Measurements from ENCODE around the gene PGAP3. TPM values are rescaled to one million over a fixed set of nuclear protein-coding genes. Genes with fewer than 3 reads are reported as not detected.

The PGAP3 gene
- total RNA-seq, 3 donors from 2014 or later, result 11.7 to 23.7 (median 21.6) TPM

DNA sequence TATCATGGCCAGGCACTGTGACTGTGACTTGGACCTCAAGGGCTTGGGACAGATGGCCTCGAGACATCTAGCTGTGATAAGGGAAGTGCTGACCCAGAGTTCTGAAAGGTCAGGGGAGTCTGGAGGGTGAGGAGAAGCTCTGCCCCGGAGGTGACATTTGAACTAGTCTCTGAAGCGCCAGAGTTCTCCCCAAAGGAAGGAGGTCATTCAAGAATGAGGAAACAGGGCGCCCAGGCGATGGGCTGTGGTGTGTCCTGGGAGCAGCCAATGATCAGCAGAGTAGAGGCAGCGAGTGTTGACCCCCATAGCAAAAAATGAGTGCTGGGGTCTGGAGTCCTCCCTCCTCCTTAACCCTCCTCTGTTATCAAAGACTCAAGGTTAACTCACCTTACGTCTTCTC is 46.0 kb downstream of the PGAP3 start:
- Histone ChIP-seq H3K36me3 (no peaks in the 10 kb centered on the region), H3K4me1 (peaks cover 6 to 12% of the 10 kb centered on the region in 2 donors)

DNA sequence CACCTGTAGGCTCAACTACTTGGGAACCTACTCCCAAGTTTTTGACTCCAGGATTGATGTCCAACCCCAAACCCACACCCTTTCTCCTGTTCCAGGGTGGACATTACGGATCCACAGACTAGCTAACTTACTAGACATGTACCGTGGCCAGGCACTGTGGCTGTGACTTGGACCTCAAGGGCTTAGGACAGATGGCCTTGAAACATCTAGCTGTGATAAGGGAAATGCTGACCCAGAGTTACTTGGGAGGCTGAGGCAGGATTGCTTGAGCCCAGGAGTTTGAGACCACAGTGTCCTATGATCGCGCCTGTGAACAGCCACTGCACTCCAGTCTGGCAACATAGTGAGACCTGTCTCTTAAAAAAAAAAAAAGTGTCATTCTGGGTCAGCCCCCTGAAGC is 46.8 kb downstream of the PGAP3 start:
- DNase-seq (ENCODE audit: low spot score in 2 of 2), result no peak
- TF ChIP-seq POLR2AphosphoS5 (IDR thresholded peaks at IDR 0.05) (no peak), POLR2A (IDR thresholded peaks at IDR 0.05) (no peak)
- TF ChIP-seq, protein P1, sequence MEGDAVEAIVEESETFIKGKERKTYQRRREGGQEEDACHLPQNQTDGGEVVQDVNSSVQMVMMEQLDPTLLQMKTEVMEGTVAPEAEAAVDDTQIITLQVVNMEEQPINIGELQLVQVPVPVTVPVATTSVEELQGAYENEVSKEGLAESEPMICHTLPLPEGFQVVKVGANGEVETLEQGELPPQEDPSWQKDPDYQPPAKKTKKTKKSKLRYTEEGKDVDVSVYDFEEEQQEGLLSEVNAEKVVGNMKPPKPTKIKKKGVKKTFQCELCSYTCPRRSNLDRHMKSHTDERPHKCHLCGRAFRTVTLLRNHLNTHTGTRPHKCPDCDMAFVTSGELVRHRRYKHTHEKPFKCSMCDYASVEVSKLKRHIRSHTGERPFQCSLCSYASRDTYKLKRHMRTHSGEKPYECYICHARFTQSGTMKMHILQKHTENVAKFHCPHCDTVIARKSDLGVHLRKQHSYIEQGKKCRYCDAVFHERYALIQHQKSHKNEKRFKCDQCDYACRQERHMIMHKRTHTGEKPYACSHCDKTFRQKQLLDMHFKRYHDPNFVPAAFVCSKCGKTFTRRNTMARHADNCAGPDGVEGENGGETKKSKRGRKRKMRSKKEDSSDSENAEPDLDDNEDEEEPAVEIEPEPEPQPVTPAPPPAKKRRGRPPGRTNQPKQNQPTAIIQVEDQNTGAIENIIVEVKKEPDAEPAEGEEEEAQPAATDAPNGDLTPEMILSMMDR (IDR thresholded peaks at IDR 0.05), result no peak
- intact Hi-C loops (cut with DNase I; ENCODE audit: low total_unique reads), result no loop called here
- no peaks in the 10 kb centered on the region for H3K36me3 ChIP-seq
- H3K4me1 ChIP-seq, result peaks cover 9 to 17% of the 10 kb centered on the region in 2 donors
- H3K27me3 ChIP-seq, result no peaks in the 10 kb centered on the region
- H3K9me3 ChIP-seq, result no peaks in the 10 kb centered on the region
- no peak overlapping the region for H3K4me3 ChIP-seq
- no peak overlapping the region for H3K27ac ChIP-seq

More for the DNA sequence above, 46.0 kb downstream of the PGAP3 start:
- no peak for DNase-seq (ENCODE audit: low spot score in 2 of 2)
- intact Hi-C loops (cut with DNase I; ENCODE audit: low total_unique reads), result no loop called here
- TF ChIP-seq, protein P1 (IDR thresholded peaks at IDR 0.05), result no peak
- TF ChIP-seq POLR2A (IDR thresholded peaks at IDR 0.05) (no peak), POLR2AphosphoS5 (IDR thresholded peaks at IDR 0.05) (no peak)
- Histone ChIP-seq H3K27ac (no peak overlapping the region), H3K4me3 (no peak overlapping the region), H3K9me3 (no peaks in the 10 kb centered on the region), H3K27me3 (no peaks in the 10 kb centered on the region)

DNA sequence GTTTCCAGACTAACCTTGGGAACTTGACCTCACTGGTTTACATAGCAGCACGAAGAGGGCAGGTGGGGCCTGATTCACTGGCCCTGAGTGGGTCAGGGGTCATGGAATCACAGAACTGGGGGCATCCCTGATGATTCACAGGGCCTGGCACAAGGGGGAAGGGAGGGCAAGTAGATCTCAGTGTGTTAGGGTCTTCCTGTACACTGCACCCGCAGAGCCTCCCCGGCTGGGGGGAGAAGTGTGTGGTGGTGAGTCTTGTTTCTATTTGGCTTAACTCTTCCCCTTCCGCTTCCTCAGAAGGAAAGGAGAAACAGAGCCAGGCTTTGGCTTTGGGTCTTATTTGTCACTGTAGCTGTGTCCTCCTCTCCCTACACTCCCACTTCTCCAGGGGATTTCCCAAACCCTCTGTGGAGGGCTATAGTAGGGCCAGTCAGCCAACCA is 47.2 kb downstream of the PGAP3 start:
- Histone ChIP-seq H3K9me3 (no peaks in the 10 kb centered on the region), H3K27me3 (no peaks in the 10 kb centered on the region), H3K36me3 (no peaks in the 10 kb centered on the region), H3K27ac (no peak overlapping the region), H3K4me1 (peaks cover 9 to 17% of the 10 kb centered on the region in 2 donors), H3K4me3 (no peak overlapping the region)
- intact Hi-C loops (cut with DNase I; ENCODE audit: low total_unique reads), result no loop called here
- TF ChIP-seq POLR2A (IDR thresholded peaks at IDR 0.05) (no peak), POLR2AphosphoS5 (IDR thresholded peaks at IDR 0.05) (no peak)
- TF ChIP-seq, protein P1 (IDR thresholded peaks at IDR 0.05), result no peak
- no peak for DNase-seq (ENCODE audit: low spot score in 2 of 2)

DNA sequence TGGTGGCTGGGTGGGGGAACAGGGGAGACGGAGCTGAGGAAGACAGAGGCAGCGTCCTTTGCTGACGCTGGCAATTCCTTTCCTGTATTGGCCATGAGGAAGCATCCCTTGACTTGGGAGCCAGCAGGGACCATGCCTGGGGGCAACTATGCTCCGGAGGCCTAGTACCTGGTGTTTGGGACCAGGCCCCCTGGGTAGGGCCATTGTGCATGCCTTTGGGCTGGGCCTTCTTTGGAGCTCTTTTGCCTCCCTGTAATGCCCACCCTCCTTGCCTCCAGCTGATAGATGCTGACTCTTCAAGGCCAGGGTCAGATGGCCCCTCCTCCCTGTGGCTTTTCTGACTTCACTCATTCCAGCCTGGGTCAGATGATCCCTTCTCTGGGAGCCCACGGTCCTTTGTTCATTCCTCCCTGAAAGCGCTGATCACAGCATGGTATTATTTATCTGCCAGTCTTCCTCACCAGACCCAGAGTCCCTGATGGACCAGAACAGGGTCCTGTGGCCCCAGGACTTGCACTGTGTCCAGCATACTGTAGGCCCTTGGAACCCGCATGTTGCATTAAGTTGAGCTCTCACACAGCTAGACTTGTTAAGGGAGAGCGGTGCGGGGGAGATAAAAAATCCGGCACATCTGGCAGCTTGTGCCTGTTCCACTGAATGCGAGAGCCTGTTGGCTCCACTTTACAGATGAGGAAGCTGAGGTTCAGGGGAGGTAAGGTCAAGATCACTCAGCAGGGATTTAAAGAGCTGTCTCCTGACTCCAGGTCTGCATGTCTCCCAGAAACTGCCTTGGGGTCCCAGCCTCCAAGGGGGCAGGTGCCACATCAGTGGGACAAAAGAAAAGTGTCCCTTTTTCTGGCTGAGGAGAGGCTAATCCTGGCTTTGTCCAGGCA is 48.0 kb downstream of the PGAP3 start:
- peaks cover 9 to 17% of the 10 kb centered on the region in 2 donors for H3K4me1 ChIP-seq
- TF ChIP-seq, protein P1 (IDR thresholded peaks at IDR 0.05), result no peak
- TF ChIP-seq POLR2AphosphoS5 (IDR thresholded peaks at IDR 0.05) (no peak), POLR2A (IDR thresholded peaks at IDR 0.05) (no peak)
- intact Hi-C loops (cut with DNase I; ENCODE audit: low total_unique reads), result no loop called here
- no peak overlapping the region for H3K4me3 ChIP-seq
- no peaks in the 10 kb centered on the region for H3K9me3 ChIP-seq
- H3K36me3 ChIP-seq, result no peaks in the 10 kb centered on the region
- no peaks in the 10 kb centered on the region for H3K27me3 ChIP-seq
- H3K27ac ChIP-seq, result no peak overlapping the region
- no peak for DNase-seq (ENCODE audit: low spot score in 2 of 2)

DNA sequence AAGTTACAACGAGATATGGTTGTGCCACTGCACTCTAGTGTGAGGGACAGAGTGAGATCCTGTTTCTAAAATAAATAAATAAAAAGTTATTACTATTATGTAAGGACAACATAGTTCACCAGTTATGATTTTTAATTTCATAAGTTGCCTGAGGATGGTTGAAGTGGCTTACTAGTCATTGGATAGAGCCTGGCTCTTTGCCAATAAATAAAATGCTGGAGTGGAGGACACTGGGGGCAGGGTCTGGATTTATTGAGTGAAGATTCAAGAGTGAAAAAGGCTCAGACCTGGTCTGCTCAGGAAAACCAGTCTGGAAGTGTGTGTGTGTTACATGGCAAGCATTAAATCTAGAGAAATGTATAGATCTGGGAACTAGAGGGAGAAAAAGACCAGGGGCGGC is 48.8 kb downstream of the PGAP3 start:
- H3K4me3 ChIP-seq, result no peak overlapping the region
- H3K4me1 ChIP-seq, result peaks cover 12 to 17% of the 10 kb centered on the region in 2 donors
- intact Hi-C loops (cut with DNase I; ENCODE audit: low total_unique reads), result no loop called here
- no peak for DNase-seq (ENCODE audit: low spot score in 2 of 2)
- H3K27me3 ChIP-seq, result no peaks in the 10 kb centered on the region
- no peak overlapping the region for H3K27ac ChIP-seq
- H3K36me3 ChIP-seq, result no peaks in the 10 kb centered on the region
- H3K9me3 ChIP-seq, result no peaks in the 10 kb centered on the region
- TF ChIP-seq, protein P1 (IDR thresholded peaks at IDR 0.05), result no peak
- TF ChIP-seq POLR2AphosphoS5 (IDR thresholded peaks at IDR 0.05) (no peak), POLR2A (IDR thresholded peaks at IDR 0.05) (no peak)

Data from breast epithelium (tissue), 4 donors.